GM18519 (cell line): ENCODE measurements around the gene FARS2.

Source experiments
- ATAC-seq: cut with Tn5 transposase; IDR thresholded peaks from one replicate; pipeline ENCODE4 v1.9.1; 2021; ENCODE audit warnings: mild to moderate bottlenecking, moderate library complexity; ENCODE audit not compliant: unreplicated experiment, low FRiP score

Gene FARS2

DNA sequence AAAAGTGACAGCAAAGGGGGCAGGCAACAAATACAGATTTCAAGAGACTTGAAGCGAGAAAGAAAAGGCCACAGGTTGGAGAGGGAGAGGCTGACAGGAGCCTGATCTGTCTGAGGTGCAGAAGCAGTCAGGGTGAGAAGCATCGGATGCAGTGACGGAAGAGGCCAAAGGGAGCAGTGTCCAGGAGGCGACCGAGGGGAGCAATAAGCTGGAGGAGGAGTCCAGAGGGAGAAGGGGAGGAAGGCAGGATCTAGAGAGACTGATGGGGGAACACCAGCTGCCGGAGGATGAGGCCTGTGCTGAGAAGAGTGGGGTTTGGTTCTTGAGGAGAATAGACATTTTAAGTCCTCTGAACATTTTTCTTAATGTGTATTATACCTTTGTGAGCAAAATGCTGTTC lies 23.8 kb downstream of the FARS2 start:
- no peak for ATAC-seq

DNA sequence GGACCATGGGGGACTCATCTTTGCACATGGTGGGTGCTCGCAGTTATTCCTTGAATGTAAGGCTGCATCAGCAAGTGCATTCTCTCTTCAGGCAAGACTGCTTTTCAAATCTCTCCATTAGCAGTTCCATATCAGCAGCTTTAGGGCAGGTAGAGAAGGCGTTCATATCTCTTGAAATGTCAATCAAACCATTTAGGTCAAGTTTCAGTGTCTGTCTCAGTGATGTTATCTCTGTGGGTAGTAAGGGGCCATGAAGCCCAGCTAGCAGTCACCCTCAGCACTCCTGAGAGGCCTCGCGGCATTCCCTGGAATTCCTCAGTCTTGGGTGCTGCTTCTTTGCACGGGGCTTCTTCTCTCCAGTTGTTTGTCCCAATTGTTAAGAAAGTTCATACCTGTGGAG lies 24.2 kb downstream of the FARS2 start:
- ATAC-seq, result no peak

DNA sequence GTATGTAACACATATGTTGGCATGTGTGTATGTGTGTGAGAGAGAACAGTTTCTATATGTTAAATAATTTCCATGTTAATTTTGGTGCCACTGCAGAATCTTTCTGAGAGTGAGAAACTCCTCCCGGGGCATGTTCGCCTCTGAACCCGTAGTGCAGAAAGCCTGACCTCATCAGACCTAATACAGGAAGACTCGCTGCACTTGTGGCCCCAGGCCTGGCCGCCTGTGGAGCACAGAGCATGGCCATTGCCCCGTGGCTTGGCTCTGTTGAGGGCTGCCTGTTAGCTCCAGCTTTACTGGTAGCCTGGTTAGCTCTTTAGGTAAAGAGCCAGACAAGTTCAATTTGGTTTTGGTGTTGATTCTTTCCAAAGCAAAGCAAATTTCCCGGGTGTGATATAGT lies 25.5 kb downstream of the FARS2 start:
- ATAC-seq, result peak; percentile 58

DNA sequence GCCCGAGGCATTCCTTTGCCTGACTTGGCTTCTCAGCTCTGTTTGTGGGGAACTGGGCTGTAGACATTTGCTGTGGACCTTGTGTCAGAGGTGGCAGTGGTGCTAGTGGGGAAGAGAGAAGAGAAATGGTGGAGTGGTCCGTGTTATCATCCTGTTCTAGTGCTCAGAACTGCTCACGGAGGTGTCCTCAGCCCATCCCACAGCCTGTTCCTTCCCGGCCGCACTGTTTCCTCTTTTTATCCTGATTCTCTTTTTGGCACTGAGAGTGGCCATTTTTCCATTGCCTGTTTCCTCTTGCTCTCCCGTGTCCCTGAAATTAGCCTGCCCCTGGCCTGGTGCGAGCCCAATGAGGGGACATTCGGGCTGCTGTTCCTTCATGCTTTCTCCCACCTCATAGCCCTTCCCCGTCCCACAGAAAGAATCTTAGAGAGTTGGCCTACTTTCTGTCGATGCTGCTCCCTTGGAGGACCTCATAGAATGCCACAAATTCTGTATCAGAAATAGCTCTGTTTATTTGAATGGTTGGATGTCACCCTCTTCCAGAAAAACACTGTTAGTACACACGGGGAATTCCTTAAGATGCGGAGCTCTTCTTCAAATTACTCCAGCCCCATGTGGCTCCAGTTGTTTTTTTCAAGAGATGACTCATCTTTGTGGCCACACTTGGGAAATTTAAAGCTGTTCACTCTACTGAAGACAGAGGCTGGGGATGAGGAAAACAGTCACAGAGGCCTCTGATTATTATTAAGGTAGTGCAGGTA lies 26.1 kb downstream of the FARS2 start:
- no peak for ATAC-seq

DNA sequence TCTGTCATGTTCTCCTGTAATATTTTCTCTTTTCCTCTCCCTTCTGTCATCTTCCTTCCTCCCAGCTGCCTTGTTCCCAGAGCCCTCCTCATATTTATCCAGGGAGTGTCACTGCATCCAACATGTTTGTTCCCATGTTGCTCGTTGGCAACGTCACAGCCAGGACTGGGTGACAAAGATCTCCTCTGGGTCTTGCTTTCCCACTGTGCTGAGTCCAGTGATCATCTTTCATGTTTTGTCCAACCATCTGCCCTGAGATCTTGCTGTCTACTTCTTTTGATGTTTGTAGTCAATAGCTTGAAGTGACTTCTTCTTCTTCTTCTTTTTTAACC lies 26.6 kb downstream of the FARS2 start:
- no peak for ATAC-seq

- ATAC-seq, result no peak
These were observed 28.8 kb downstream of the FARS2 start for GRCh38 chr6:5290097-5290496.

DNA sequence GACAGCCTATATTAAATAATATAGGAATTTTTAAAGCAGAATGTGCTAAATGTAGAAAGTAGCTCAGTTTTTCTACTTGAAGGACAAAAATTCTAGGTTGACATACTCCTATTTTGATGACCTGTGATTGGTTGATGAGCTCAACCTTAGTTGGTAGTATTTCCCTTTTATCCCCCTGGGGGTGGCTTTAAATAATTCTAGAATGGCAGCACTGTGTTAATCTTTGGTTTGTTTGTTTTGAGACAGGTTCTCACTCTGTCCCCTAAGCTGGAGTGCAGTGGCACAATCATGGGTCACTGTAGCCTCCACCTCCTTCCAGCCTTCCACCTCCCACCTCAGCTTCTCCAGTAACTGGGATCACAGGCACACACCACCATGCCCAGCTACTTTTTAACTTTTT lies 29.2 kb downstream of the FARS2 start:
- ATAC-seq, result no peak

DNA sequence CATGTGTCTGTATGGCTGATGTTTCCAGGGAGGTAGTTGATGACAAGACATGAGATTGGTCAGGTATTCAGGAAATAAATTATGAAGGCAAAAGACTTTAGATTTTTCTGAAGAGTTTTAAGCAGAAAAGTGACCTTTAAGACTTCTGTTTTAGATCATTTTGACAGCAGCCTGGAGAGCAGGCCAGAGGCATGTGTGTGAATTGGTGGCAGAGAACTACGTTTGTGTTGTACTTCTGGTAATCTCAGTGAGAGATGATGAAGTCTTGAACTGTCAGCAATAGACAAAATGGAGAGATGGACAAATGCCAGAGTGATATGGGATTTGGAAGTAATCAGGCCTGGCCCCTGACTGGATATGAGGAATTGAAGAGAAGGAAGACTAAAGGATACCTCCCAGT lies 30.8 kb downstream of the FARS2 start:
- ATAC-seq, result no peak

GRCh38 chr6:5293692-5294091 lies 32.4 kb downstream of the FARS2 start:
- no peak for ATAC-seq

GRCh38 chr6:5294392-5295211 lies 33.3 kb downstream of the FARS2 start:
- no peak for ATAC-seq

- no peak for ATAC-seq
These were observed 34.3 kb downstream of the FARS2 start for GRCh38 chr6:5295623-5296022.

DNA sequence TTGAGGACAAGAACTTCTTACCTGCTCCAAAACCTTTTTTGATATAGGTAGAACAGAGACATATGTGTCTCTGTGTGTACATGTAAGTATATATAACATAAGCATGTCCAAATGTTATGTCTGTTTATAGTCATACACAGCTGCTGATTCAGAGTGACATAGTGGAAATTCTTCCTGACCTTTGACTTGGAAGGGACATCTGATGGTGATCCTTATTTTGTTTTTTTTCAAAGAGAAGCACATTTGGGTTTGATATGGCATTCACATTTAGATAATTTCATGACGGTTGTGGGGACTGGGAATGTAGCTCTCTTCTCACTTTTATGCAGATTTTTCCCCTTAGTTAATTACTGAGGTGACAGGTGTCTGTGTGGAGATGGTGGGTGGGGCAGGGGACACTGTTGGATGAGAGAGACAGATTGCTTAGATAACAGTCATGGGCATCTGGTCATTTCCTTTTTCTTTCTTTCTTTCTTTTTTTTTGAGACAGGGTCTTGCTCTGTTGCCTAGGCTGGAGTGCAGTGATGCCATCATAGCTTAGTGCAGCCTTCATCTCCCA lies 39.0 kb downstream of the FARS2 start:
- no peak for ATAC-seq

GRCh38 chr6:5302220-5302946 lies 41.1 kb downstream of the FARS2 start:
- ATAC-seq, result peak; percentile 56

DNA sequence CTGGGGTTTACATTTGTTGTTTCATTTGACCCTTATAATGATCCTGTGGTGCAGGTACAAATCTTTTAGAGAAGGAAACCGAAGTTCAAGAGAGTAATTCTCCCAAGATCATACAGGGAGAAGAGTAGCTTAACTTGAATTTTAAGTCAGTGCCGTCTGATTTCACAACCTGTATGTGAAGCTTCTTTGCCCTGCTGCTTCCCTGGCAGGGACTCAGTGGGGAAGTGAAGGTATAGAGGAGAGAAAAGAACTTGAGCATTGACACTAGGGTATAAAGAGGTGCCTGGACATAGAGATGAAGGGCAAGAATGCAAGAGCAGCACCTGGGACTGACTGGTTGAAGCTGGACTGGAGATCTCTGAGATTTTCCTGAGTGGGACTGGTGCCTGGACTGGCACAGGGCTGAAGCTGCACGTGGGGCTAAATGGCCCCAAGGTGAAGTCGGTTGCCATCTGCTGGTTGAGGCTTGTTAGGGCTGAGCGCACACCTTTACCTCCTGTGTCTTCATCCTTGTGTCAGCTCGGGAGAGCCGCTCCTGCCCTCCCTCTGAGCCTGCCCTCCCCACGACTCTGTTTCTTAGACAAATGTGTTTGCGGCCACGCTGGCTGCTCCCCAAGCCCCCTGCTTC lies 41.8 kb downstream of the FARS2 start:
- ATAC-seq, result no peak

GRCh38 chr6:5303682-5304081 lies 42.4 kb downstream of the FARS2 start:
- no peak for ATAC-seq

DNA sequence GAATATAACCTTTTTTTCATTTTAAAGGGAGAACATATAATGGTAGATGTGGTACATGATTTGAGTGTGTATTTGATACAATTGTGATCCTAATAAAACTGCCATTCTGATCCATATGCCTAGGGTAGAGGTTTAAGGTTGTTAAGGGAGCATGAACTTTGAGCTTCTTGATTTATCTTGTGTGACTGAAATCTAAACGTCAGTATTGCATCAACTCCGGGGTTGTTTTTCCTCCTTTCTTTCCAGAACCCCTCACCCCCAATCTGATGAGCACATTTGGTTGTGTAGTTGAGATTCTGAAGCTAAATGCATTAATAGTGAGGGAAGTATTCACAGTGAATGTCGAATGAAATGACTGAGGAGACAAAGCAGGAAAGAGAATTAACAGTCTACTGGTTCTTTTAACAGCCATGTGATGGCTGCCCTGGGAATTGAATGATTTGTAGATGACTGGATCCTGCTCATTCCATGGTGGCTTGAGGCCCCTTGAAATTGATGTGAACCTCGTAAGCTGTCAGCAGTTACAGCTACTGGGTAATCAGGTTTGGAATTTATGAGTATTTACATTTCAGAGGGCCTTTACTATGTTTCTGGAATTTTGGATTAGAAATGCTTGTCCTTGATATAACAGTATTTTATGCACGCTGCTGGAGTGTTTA lies 44.8 kb downstream of the FARS2 start:
- ATAC-seq, result no peak

DNA sequence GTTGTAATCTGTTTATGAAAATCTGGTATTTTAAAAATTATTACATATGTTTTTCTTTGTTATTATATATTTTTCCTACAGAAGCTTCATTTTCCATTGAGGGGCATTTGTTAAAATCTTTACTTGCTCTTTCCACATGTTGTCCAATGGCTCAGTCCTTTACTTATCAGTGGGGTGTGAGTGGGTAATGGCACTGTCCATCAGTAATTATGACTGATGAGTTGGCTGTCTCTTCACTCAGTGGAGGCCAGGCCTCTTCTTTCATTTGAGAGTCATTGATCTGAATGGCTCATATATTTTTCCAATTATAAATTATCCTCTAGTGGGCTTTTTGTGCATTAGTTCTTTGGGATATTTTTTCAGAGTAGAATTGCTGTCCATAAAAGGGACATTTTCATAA lies 45.7 kb downstream of the FARS2 start:
- no peak for ATAC-seq

GRCh38 chr6:5308066-5308465 lies 46.8 kb downstream of the FARS2 start:
- ATAC-seq, result no peak

GRCh38 chr6:5314191-5314865 lies 53.0 kb downstream of the FARS2 start:
- ATAC-seq, result no peak

- ATAC-seq, result no peak
These were observed 54.6 kb downstream of the FARS2 start for GRCh38 chr6:5315881-5316280.
